IMR-90 (cell line): ENCODE results near the gene MYL10. TPM values are rescaled to one million over a fixed set of nuclear protein-coding genes. Genes with fewer than 3 reads are reported as not detected.

Experiments used
- ATAC-seq: fragments of 200-7000 bp; cut with Tn5 transposase; 2 replicates; pipeline ENCODE4 v1.9.1; 2020; ENCODE audit warnings: low read depth, mild to moderate bottlenecking, moderate library complexity
- BruUV-seq: library from RNA; stranded (reverse); fragments of 400-500 nt; replicated peaks from 2 replicates; lab custom pipeline; 2021; lab: Mats Ljungman, UMichigan
- CTCF ChIA-PET: fragments of 300-600 bp; formaldehyde crosslinking; extraction: SDS; loops from one replicate; lab custom pipeline; 2021; ENCODE audit warnings: antibody characterized with exemption; lab: Yijun Ruan, JAX
- POLR2A ChIA-PET: fragments of 300-600 bp; sonication (Branson Sonifier 250); formaldehyde crosslinking; loops from one replicate; lab custom pipeline; 2022; ENCODE audit warnings: antibody characterized with exemption; ENCODE audit not compliant: unreplicated experiment; lab: Charles Lee
- DNase-seq: peaks from one replicate; pipeline ENCODE4 v3.0.0; 2013
- H2AFZ ChIP-seq: replicated peaks from 2 replicates; pipeline ENCODE3; 2013; ENCODE audit warnings: low read length, mild to moderate bottlenecking; ENCODE audit not compliant: poor library complexity
- H2AK5ac ChIP-seq: 2 replicates; pipeline ENCODE4 v1.6.1; 2013; ENCODE audit warnings: low read depth, low read length, inconsistent platforms
- H2AK9ac ChIP-seq: replicated peaks from 2 replicates; pipeline ENCODE3; 2013; ENCODE audit warnings: mild to moderate bottlenecking, low read depth, low read length, moderate library complexity; ENCODE audit not compliant: poor library complexity
- H2BK120ac ChIP-seq: 2 replicates; pipeline ENCODE4 v1.6.1; 2013; ENCODE audit warnings: low read depth, low read length, inconsistent platforms
- H2BK15ac ChIP-seq: 3 replicates; pipeline ENCODE4 v1.6.1; 2013; ENCODE audit warnings: low read depth, low read length, inconsistent platforms
- H2BK20ac ChIP-seq: 2 replicates; pipeline ENCODE4 v1.6.1; 2013; ENCODE audit warnings: low read depth, mild to moderate bottlenecking, inconsistent platforms, low read length, moderate library complexity
- H2BK5ac ChIP-seq: 2 replicates; pipeline ENCODE4 v1.6.1; 2013; ENCODE audit warnings: mild to moderate bottlenecking, low read depth, low read length, inconsistent platforms; ENCODE audit not compliant: poor library complexity, severe bottlenecking
- H3K14ac ChIP-seq: replicated peaks from 2 replicates; pipeline ENCODE4 v1.6.1; 2013; ENCODE audit warnings: low read depth, low read length, inconsistent platforms
- H3K18ac ChIP-seq: 2 replicates; pipeline ENCODE4 v1.6.1; 2013; ENCODE audit warnings: low read depth, low read length, control low read depth
- H3K23ac ChIP-seq: 2 replicates; pipeline ENCODE4 v1.6.1; 2013; ENCODE audit warnings: low read depth, low read length, inconsistent platforms
- H3K27ac ChIP-seq: 2 replicates; pipeline ENCODE4 v1.5.1; 2013; ENCODE audit warnings: mild to moderate bottlenecking, control low read depth, low read length; ENCODE audit not compliant: insufficient read depth
- H3K27me3 ChIP-seq: 2 replicates; pipeline ENCODE4 v1.6.1; 2013; ENCODE audit warnings: low read length; ENCODE audit not compliant: control insufficient read depth, insufficient read depth
- H3K36me3 ChIP-seq: 2 replicates; pipeline ENCODE4 v1.6.1; 2013; ENCODE audit warnings: low read length, mixed read lengths; ENCODE audit not compliant: control insufficient read depth, insufficient read depth
- H3K4ac ChIP-seq: 2 replicates; pipeline ENCODE4 v1.6.1; 2013; ENCODE audit warnings: low read depth, low read length, inconsistent platforms
- H3K4me1 ChIP-seq: 2 replicates; pipeline ENCODE4 v1.6.1; 2013; ENCODE audit warnings: low read length, mixed read lengths; ENCODE audit not compliant: control insufficient read depth, insufficient read depth
- H3K4me2 ChIP-seq: 2 replicates; pipeline ENCODE4 v1.6.1; 2013; ENCODE audit warnings: low read depth, mild to moderate bottlenecking, control low read depth, low read length, moderate library complexity
- H3K4me3 ChIP-seq: 2 replicates; pipeline ENCODE4 v1.5.1; 2013; ENCODE audit warnings: low read depth, mild to moderate bottlenecking, control low read depth, low read length, moderate library complexity; ENCODE audit not compliant: insufficient read depth
- H3K56ac ChIP-seq: 2 replicates; pipeline ENCODE4 v1.6.1; 2013; ENCODE audit warnings: low read length, inconsistent platforms; ENCODE audit not compliant: insufficient read depth; ENCODE audit errors: extremely low read depth
- H3K79me1 ChIP-seq, 2 experiments: 2 replicates each; pipeline ENCODE4 v1.6.1; 2013; ENCODE audit warnings: low read length in 2 of 2, inconsistent platforms in 1 of 2, low read depth in 1 of 2
- H3K9ac ChIP-seq: 2 replicates; pipeline ENCODE4 v1.6.1; 2013; ENCODE audit warnings: low read depth, low read length, control low read depth
- H3K9me1 ChIP-seq: 2 replicates; pipeline ENCODE4 v1.6.1; 2013; ENCODE audit warnings: low read length, inconsistent platforms; ENCODE audit not compliant: insufficient read depth
- H3K9me3 ChIP-seq: 2 replicates; pipeline ENCODE4 v1.6.1; 2013; ENCODE audit warnings: low read length; ENCODE audit not compliant: control insufficient read depth, insufficient read depth
- H4K20me1 ChIP-seq: 2 replicates; pipeline ENCODE4 v1.6.1; 2013; ENCODE audit warnings: low read length, inconsistent platforms; ENCODE audit not compliant: insufficient read depth
- H4K5ac ChIP-seq: 2 replicates; pipeline ENCODE4 v1.6.1; 2013; ENCODE audit warnings: mild to moderate bottlenecking, low read depth, low read length, control low read depth
- H4K8ac ChIP-seq, 2 experiments: 2 replicates each; pipeline ENCODE4 v1.6.1; 2013; ENCODE audit warnings: low read depth in 2 of 2, low read length in 2 of 2, control low read depth in 1 of 2, inconsistent platforms in 1 of 2
- H4K91ac ChIP-seq: 2 replicates; pipeline ENCODE4 v1.6.1; 2013; ENCODE audit warnings: low read depth, low read length, inconsistent platforms; ENCODE audit not compliant: insufficient read depth
- MAFK ChIP-seq: IDR thresholded peaks from 2 replicates; pipeline ENCODE4 v1.6.1; 2012; ENCODE audit warnings: low read depth, low read length, improper control_type of control experiment
- WGBS, 2 experiments: methylation state at CpG; one replicate each; pipeline versions ENCODE4 v1.1.5 to v1.1.7; 2013; ENCODE audit warnings: missing lambda C conversion rate in 2 of 2; ENCODE audit not compliant: insufficient read length in 1 of 2; ENCODE audit errors: extremely low coverage in 2 of 2; 5-methylcytosine and 5-hydroxymethylcytosine counted together
- dilution Hi-C: fragments of 300-500 bp; cut with HindIII; formaldehyde crosslinking; loops from one replicate; pipeline ENCODE4 v1.14.3; 2018; ENCODE audit warnings: low sequenced_read_pairs; ENCODE audit not compliant: unreplicated experiment
- in situ Hi-C: fragments of 300-500 bp; cut with MboI; formaldehyde crosslinking; loops from 3 replicates; pipeline ENCODE4 v1.14.3; 2019; ENCODE audit warnings: low sequenced_read_pairs, inconsistent platforms, mixed read lengths
- intact Hi-C: fragments of 100-400 bp; cut with micrococcal nuclease; formaldehyde crosslinking; loops from 2 replicates; pipeline ENCODE4 v1.10.0; 2022
- polyA plus RNA-seq, 3 experiments: library from polyadenylated mRNA; depleted of rRNA; stranded (reverse); fragments of >200 nt; gene quantifications; 2 replicates each; pipeline ENCODE4 v1.2.3, GENCODE V29; 2012; ENCODE audit warnings: low replicate concordance in 1 of 3
- total RNA-seq: library from RNA; depleted of rRNA; stranded (reverse); fragments of >200 nt; gene quantifications from 2 replicates; pipeline ENCODE4 v1.2.3, GENCODE V29; 2012

Gene MYL10
- total and polyA plus RNA-seq, 2 of the 4 experiments (the other 2 are of a cell fraction): not detected

- in situ Hi-C loops (no loop called here), intact Hi-C loops (no loop called here), dilution Hi-C loops (no loop called here)
- Histone ChIP-seq H2BK20ac (no peak overlapping the region), H3K14ac (no peak overlapping the region), H2AK5ac (no peak overlapping the region), H4K20me1 (no peaks in the 10 kb centered on the region), H3K56ac (no peak overlapping the region), H3K4ac (no peak overlapping the region), H3K23ac (no peak overlapping the region), H3K18ac (no peak overlapping the region), H2BK15ac (no peak overlapping the region), H4K91ac (no peak overlapping the region), H2AK9ac (peak overlapping the region; percentile 28), H3K4me1 (no peaks in the 10 kb centered on the region; the same call in 1 of the 2 replicates), H3K9me3 (no peaks in the 10 kb centered on the region), H3K9me1 (no peaks in the 10 kb centered on the region), H3K4me3 (no peak overlapping the region), H3K27ac (no peak overlapping the region), H4K5ac (no peak overlapping the region), H4K8ac (no peak overlapping the region), H3K9ac (no peak overlapping the region), H3K79me1 (no peaks in the 10 kb centered on the region), H2BK120ac (no peak overlapping the region), H2BK5ac (no peak overlapping the region), H3K4me2 (no peak overlapping the region), H2AFZ (no peak overlapping the region), H3K36me3 (no peaks in the 10 kb centered on the region), H3K27me3 (peaks cover 45% of the 10 kb centered on the region)
- CTCF ChIA-PET: no interaction called here
- no TSS peak for BruUV-seq
- POLR2A ChIA-PET: interaction anchor here (0.5 kb wide), 1 partner anchor 515 kb away, joined by 7 read pairs; no protein-coding TSS in a partner anchor
- no peak for TF ChIP-seq MAFK
- DNase-seq (no peak), ATAC-seq (no peak)
- 89% methylated on average over 3 of the region's 8 CpGs; no CpG with 5 or more reads in 1 of the 2 experiments for WGBS, 2 experiments
These were observed 13.7 kb downstream of the MYL10 start for GRCh38 chr7:101615446-101615845.
